Astrocyte of the hippocampus (primary cell): ENCODE results near the gene LRIT1.

Source experiments
- DNase-seq: peaks from one replicate; pipeline ENCODE4 v3.0.0; 2011; ENCODE audit warnings: low read depth, low spot score

The LRIT1 gene

GRCh38 chr10:84193846-84194423 lies 47.4 kb downstream of the LRIT1 start:
- no peak for DNase-seq

- no peak for DNase-seq
These were observed 48.0 kb downstream of the LRIT1 start for GRCh38 chr10:84193327-84193726.

GRCh38 chr10:84191106-84191505 lies 50.2 kb downstream of the LRIT1 start:
- no peak for DNase-seq

- no peak for DNase-seq
These were observed 50.7 kb downstream of the LRIT1 start for GRCh38 chr10:84190621-84191020.

DNA sequence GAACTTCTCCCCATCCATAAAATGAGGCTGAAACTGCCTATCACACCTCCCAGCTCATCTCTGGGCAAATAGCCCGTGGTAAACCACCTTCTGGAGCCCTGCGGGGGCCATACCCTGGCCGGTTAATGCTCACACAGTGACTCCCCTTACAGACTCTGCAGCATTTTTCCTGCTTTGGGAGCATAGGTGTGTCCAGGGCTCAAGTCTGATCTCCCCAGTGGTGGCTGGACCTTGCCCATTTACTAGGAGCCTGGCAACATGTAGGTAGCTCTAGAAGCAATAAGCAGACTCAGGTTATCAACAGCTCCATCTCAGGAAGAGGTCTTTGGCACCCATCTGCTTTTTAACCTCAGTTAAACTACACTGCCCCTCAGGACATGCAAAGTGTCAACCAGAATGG lies 52.5 kb downstream of the LRIT1 start:
- no peak for DNase-seq

GRCh38 chr10:84185526-84186175 lies 55.7 kb downstream of the LRIT1 start:
- DNase-seq, result no peak

DNA sequence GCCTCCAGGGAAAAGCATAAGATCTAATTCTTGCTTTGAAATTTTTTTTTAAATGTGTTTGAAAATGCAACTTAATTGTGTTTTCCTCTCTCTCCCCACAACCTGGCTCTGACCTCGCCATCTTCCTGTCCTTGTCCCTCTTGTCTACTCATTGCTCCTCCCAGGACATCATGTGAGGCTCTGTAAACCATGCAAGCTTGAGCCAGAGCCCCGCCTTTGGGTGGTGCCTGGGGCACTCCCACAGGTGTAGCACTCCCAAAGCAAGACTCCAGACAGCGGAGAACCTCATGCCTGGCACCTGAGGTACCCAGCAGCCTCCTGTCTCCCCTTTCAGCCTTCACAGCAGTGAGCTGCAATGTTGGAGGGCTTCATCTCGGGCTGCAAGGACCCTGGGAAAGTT lies 56.8 kb downstream of the LRIT1 start:
- DNase-seq, result no peak

GRCh38 chr10:84181631-84182030 lies 59.7 kb downstream of the LRIT1 start:
- no peak for DNase-seq
